ACC112 (cell line): ENCODE results near the gene STAB2.

Source experiments
- H2AFZ ChIP-seq: fragments of 200-600 bp; sonication (generic); one replicate; pipeline ENCODE4 v1.6.0; 2017; ENCODE audit warnings: antibody characterized with exemption, low read length; ENCODE audit not compliant: unreplicated experiment
- H3K27ac ChIP-seq: fragments of 200-600 bp; sonication (generic); 2 replicates; pipeline ENCODE4 v1.5.1; 2014; ENCODE audit warnings: low read depth, mild to moderate bottlenecking, antibody characterized with exemption, low read length, moderate library complexity
- H3K27me3 ChIP-seq: fragments of 200-600 bp; sonication (generic); 2 replicates; pipeline ENCODE4 v1.6.1; 2014; ENCODE audit warnings: mild to moderate bottlenecking, antibody characterized with exemption, low read length, moderate library complexity, mixed read lengths; ENCODE audit not compliant: insufficient read depth
- H3K36me3 ChIP-seq: fragments of 200-600 bp; sonication (generic); 2 replicates; pipeline ENCODE4 v1.6.1; 2016; ENCODE audit warnings: mild to moderate bottlenecking, antibody characterized with exemption, low read length, moderate library complexity, mixed read lengths; ENCODE audit not compliant: insufficient read depth
- H3K4me1 ChIP-seq: fragments of 200-600 bp; sonication (generic); one replicate; pipeline ENCODE4 v1.6.1; 2016; ENCODE audit warnings: low read length, mixed read lengths; ENCODE audit not compliant: insufficient read depth, unreplicated experiment, control insufficient read depth
- H3K4me3 ChIP-seq: fragments of 200-600 bp; sonication (generic); 2 replicates; pipeline ENCODE4 v1.5.1; 2014; ENCODE audit warnings: mild to moderate bottlenecking, low read depth, low read length
- H3K79me2 ChIP-seq: fragments of 200-600 bp; sonication (generic); one replicate; pipeline ENCODE4 v1.6.0; 2016; ENCODE audit warnings: low read length; ENCODE audit not compliant: control insufficient read depth, unreplicated experiment, insufficient read depth

STAB2 gene

GRCh38 chr12:103690426-103690825 is 103.4 kb downstream of the STAB2 start:
- Histone ChIP-seq H3K4me3 (no peak overlapping the region), H3K79me2 (no peaks in the 10 kb centered on the region), H3K36me3 (no peaks in the 10 kb centered on the region), H2AFZ (no peak overlapping the region), H3K27me3 (peaks cover 28% of the 10 kb centered on the region), H3K4me1 (no peaks in the 10 kb centered on the region), H3K27ac (no peak overlapping the region)

DNA sequence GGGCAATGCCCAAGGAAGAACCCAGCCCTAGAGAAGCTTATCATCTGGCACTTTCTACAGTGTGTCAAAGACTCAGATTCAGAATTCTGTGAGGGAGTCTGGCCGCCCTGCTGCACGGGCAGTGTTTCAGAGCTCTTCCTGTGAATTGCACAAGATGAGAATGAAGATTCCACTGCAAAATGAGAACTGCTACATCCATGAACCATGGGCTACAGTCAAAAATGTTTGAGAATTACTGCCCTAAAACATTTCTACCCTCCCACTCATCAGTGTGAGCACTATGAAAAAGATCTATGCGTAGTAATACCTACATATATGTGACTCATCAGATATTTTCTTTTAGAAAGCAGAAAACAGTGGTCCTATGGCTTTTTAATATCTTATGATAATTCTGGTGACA is 104.0 kb downstream of the STAB2 start:
- Histone ChIP-seq H3K36me3 (no peaks in the 10 kb centered on the region), H3K79me2 (no peaks in the 10 kb centered on the region), H3K4me3 (no peak overlapping the region), H3K27ac (no peak overlapping the region), H2AFZ (no peak overlapping the region), H3K4me1 (no peaks in the 10 kb centered on the region), H3K27me3 (peaks cover 34% of the 10 kb centered on the region)

GRCh38 chr12:103696101-103696500 is 109.0 kb downstream of the STAB2 start:
- Histone ChIP-seq H3K36me3 (no peaks in the 10 kb centered on the region), H3K4me1 (no peaks in the 10 kb centered on the region), H2AFZ (no peak overlapping the region), H3K27me3 (peaks cover 52% of the 10 kb centered on the region), H3K79me2 (no peaks in the 10 kb centered on the region), H3K27ac (no peak overlapping the region), H3K4me3 (no peak overlapping the region)

GRCh38 chr12:103697971-103698751 is 111.1 kb downstream of the STAB2 start:
- Histone ChIP-seq H3K4me1 (no peaks in the 10 kb centered on the region), H3K79me2 (no peaks in the 10 kb centered on the region), H3K36me3 (no peaks in the 10 kb centered on the region), H3K27ac (no peak overlapping the region), H3K4me3 (no peak overlapping the region), H2AFZ (no peak overlapping the region), H3K27me3 (peaks cover 52% of the 10 kb centered on the region)

GRCh38 chr12:103698752-103699560 is 111.9 kb downstream of the STAB2 start:
- no peak overlapping the region for H3K4me3 ChIP-seq
- peaks cover 51% of the 10 kb centered on the region for H3K27me3 ChIP-seq
- no peak overlapping the region for H3K27ac ChIP-seq
- H2AFZ ChIP-seq, result no peak overlapping the region
- H3K4me1 ChIP-seq, result no peaks in the 10 kb centered on the region
- H3K36me3 ChIP-seq, result no peaks in the 10 kb centered on the region
- no peaks in the 10 kb centered on the region for H3K79me2 ChIP-seq

DNA sequence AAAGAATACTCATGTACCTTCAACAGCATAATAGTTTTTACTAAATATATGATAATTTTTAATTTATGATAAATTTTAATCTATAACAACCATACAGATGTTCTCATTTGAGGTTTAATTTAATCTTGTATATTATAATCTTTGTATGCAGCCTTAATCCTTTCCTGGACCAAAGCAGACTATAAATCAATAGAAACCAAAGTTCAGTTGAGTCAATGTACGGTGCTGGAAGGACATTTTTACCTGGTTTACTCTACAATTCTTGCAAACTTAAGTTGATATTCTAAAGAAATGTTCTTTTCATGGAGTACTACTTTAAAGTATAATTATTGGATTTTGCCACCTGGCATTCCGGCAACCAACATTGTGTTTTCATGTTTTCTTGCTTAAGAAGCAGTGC is 118.0 kb downstream of the STAB2 start:
- Histone ChIP-seq H2AFZ (no peak overlapping the region), H3K27ac (no peak overlapping the region), H3K79me2 (no peaks in the 10 kb centered on the region)

GRCh38 chr12:103705927-103706326 is 118.9 kb downstream of the STAB2 start:
- Histone ChIP-seq H3K27me3 (peaks cover 31% of the 10 kb centered on the region), H3K36me3 (no peaks in the 10 kb centered on the region), H3K4me3 (no peak overlapping the region), H3K4me1 (no peaks in the 10 kb centered on the region), H3K27ac (no peak overlapping the region), H3K79me2 (no peaks in the 10 kb centered on the region), H2AFZ (no peak overlapping the region)

More for the DNA sequence above, 118.0 kb downstream of the STAB2 start:
- Histone ChIP-seq H3K27me3 (peaks cover 23% of the 10 kb centered on the region), H3K4me3 (no peak overlapping the region), H3K36me3 (no peaks in the 10 kb centered on the region), H3K4me1 (no peaks in the 10 kb centered on the region)

DNA sequence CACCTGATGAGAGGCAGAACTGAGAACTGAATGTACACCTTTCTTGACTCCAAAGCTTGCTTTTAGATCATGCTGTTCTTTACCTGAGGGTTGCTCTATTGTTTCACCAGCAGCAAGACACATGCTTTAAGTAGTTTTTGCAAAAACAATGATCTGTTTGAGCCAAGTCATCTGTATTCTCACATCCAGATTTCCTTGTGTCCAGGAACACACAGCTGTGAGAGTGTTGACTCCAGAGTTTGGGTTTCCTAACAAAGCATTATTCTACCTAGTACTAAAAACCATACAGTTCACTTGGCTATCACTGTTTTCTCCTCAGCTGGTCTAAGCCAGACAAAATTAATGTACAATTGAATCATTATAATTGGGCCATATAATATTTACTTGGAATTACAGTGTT is 120.4 kb downstream of the STAB2 start:
- Histone ChIP-seq H3K36me3 (no peaks in the 10 kb centered on the region), H3K79me2 (no peaks in the 10 kb centered on the region), H3K4me3 (no peak overlapping the region), H3K27me3 (peaks cover 46% of the 10 kb centered on the region), H3K27ac (no peak overlapping the region), H3K4me1 (no peaks in the 10 kb centered on the region), H2AFZ (no peak overlapping the region)

- Histone ChIP-seq H3K27me3 (peaks cover 62% of the 10 kb centered on the region), H3K4me3 (no peak overlapping the region), H3K4me1 (no peaks in the 10 kb centered on the region), H2AFZ (no peak overlapping the region), H3K79me2 (no peaks in the 10 kb centered on the region), H3K27ac (no peak overlapping the region), H3K36me3 (no peaks in the 10 kb centered on the region)
These were observed 123.5 kb downstream of the STAB2 start for GRCh38 chr12:103710544-103710943.

- Histone ChIP-seq H3K4me1 (no peaks in the 10 kb centered on the region), H3K4me3 (no peak overlapping the region), H3K36me3 (no peaks in the 10 kb centered on the region), H3K27me3 (peaks cover 71% of the 10 kb centered on the region), H3K79me2 (no peaks in the 10 kb centered on the region), H2AFZ (no peak overlapping the region), H3K27ac (no peak overlapping the region)
These were observed 125.1 kb downstream of the STAB2 start for GRCh38 chr12:103712216-103712615.

GRCh38 chr12:103715494-103715893 is 128.4 kb downstream of the STAB2 start:
- no peak overlapping the region for H3K27ac ChIP-seq
- H3K4me3 ChIP-seq, result no peak overlapping the region
- H3K27me3 ChIP-seq, result peaks cover 58% of the 10 kb centered on the region
- no peaks in the 10 kb centered on the region for H3K79me2 ChIP-seq
- no peaks in the 10 kb centered on the region for H3K36me3 ChIP-seq
- H3K4me1 ChIP-seq, result no peaks in the 10 kb centered on the region
- H2AFZ ChIP-seq, result no peak overlapping the region
